SK-N-MC (cell line): ENCODE measurements around the gene RPS19.

Source experiments
- DNase-seq: peaks from one replicate; pipeline ENCODE4 v3.0.0-alpha.2; 2011; ENCODE audit warnings: low read depth, low spot score
- H3K27ac ChIP-seq: fragments of 200-600 bp; sonication (generic); 2 replicates; pipeline ENCODE4 v1.5.1; 2016; ENCODE audit warnings: mixed run types
- H3K36me3 ChIP-seq: fragments of 200-600 bp; sonication (generic); 2 replicates; pipeline ENCODE4 v1.6.1; 2017; ENCODE audit warnings: antibody characterized with exemption, low read length, mixed read lengths; ENCODE audit not compliant: insufficient read depth
- H3K4me3 ChIP-seq: fragments of 200-600 bp; sonication (generic); 2 replicates; pipeline ENCODE4 v1.5.1; 2016
- H3K9ac ChIP-seq: fragments of 200-600 bp; sonication (generic); 2 replicates; pipeline ENCODE4 v1.8.0; 2017; ENCODE audit warnings: mixed run types, mixed read lengths; ENCODE audit not compliant: insufficient read length
- H3K9me3 ChIP-seq: fragments of 200-600 bp; sonication (generic); 2 replicates; pipeline ENCODE4 v1.6.1; 2017; ENCODE audit warnings: low read depth, mild to moderate bottlenecking, antibody characterized with exemption, low read length, moderate library complexity, mixed read lengths
- EZH2 ChIP-seq: fragments of 200-600 bp; sonication (generic); IDR thresholded peaks from one replicate; pipeline ENCODE4 v1.6.1; 2017; ENCODE audit warnings: antibody characterized with exemption
- FOXP2 ChIP-seq: optimal IDR thresholded peaks from 2 replicates; pipeline ENCODE3; 2011; ENCODE audit warnings: mild to moderate bottlenecking, moderate library complexity; ENCODE audit not compliant: insufficient read depth; ENCODE audit errors: extremely low read length, control extremely low read depth
- POLR2AphosphoS5 ChIP-seq: IDR thresholded peaks from 2 replicates; pipeline ENCODE4 v1.6.1; 2012; ENCODE audit warnings: mild to moderate bottlenecking, low read depth, low read length, borderline replicate concordance

RPS19 gene

DNA sequence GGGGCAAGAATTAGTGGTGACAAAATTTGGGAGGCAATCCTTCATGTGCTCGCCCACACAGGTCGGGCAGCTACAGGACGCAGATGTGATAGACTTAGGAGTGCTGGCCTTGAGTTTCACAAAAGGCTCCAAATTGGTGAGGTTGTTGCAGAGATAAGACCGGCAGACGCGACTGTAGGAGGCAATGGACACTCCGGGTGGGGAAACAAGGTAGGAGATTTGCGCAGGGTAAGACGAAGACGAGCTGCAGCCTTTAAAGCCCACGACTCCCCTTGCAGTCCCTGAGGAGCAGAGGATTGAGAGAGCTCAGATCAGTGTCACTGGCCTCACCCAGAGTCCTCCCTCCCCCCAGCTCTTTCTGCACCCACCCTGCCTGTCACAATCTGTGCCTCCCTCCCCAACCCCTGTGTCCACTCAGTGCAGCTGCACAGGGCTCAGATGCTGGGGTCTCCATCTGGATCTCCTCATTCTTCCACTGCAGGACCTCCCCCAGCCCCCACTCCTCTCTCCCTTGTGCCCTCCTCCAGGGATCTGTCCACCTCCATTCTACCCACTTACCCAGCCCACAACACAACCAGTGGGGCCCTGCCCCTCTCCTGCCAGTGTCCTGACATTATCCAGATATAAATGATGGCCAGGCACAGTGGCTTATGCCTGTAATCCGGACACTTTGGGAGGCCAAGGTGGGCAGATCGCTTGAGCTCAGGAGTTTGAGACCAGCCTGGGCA is 21.9 kb upstream of the RPS19 start:
- H3K4me3 ChIP-seq, result no peak overlapping the region
- H3K9ac ChIP-seq, result no peak overlapping the region
- H3K36me3 ChIP-seq, result no peaks in the 10 kb centered on the region
- no peaks in the 10 kb centered on the region for H3K9me3 ChIP-seq
- DNase-seq, result no peak
- no peak overlapping the region for H3K27ac ChIP-seq
- no peak for TF ChIP-seq FOXP2
- TF ChIP-seq POLR2AphosphoS5, result no peak
- no peak for TF ChIP-seq EZH2

DNA sequence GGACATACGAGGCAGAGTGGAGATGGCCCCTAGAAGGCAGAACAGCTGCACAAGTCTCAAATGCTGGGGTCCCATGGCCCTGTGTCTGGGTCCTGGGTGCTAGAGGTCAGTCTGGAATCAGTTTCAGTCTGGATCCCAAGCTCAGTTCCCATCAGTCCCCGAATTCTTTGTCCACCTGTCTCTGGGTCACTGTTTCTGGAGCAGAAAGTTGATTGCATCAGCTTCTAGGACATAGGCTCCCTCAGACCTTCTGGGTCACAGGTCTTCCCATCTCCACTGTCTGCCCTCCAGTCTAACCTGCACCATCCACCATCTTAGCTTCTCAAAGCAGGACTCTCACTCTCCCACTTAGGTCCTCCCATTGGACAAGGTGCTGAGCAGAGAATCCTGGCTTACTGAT is 20.8 kb upstream of the RPS19 start:
- H3K9me3 ChIP-seq, result no peaks in the 10 kb centered on the region
- no peak overlapping the region for H3K27ac ChIP-seq
- no peak for TF ChIP-seq POLR2AphosphoS5
- H3K9ac ChIP-seq, result no peak overlapping the region
- no peaks in the 10 kb centered on the region for H3K36me3 ChIP-seq
- no peak overlapping the region for H3K4me3 ChIP-seq
- no peak for DNase-seq

DNA sequence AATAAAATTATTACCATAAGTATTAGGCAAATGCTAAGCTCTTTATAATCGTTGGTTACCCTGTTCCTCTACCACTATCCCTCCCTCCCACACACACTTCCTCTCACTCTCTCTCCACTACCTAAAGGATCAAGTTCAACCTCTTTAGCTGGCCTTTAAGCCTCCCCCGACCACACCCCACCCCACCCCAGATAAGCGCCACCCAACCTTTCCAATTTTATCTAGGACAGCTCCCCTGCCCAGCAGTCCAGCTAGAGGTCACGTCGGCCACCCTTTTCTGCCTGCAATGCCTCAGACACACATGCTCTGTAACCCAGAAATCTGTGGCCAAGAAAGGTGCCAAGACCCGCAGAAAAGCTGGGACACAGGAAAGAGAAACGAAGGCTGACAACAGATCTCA is 16.7 kb upstream of the RPS19 start:
- no peaks in the 10 kb centered on the region for H3K36me3 ChIP-seq
- H3K4me3 ChIP-seq, result no peak overlapping the region
- no peak for DNase-seq
- H3K9ac ChIP-seq, result no peak overlapping the region
- H3K9me3 ChIP-seq, result no peaks in the 10 kb centered on the region
- no peak overlapping the region for H3K27ac ChIP-seq
- TF ChIP-seq FOXP2 (no peak), POLR2AphosphoS5 (no peak), EZH2 (no peak)

DNA sequence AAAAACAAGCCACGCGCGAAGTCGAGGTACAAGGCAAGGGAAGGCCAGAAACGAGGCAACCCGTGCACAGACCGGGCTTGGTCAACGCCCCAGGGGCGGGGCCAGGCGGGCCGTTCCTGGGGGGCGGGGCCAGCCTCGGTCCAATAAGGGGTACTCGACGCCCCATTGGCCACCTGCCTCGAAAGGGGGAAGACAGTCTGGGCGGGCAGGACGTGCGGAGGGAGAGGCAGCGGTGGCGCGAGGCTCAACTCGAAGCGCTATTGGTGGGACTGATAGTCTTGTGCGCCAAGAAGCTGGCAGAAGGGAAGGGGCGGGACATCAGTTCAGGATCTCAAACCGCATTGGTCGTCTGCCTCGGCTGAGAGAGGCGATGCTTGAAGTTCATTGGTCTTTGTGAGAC is 15.5 kb upstream of the RPS19 start, which contains the start of gene LYPD4:
LYPD4 (minus strand) TSS at position 83 of the 400 bp plus-strand sequence. CDS start 5,398 bp downstream, outside the sequence.
- Histone ChIP-seq H3K9ac (no peak within 1 kb of the TSS), H3K27ac (no peak within 1 kb of the TSS), H3K9me3 (no peaks in the 10 kb centered on the region), H3K4me3 (no peak within 1 kb of the TSS), H3K36me3 (no peaks in the 10 kb centered on the region)
- TF ChIP-seq FOXP2 (no peak), POLR2AphosphoS5 (no peak), EZH2 (no peak)
- DNase-seq, result no peak

DNA sequence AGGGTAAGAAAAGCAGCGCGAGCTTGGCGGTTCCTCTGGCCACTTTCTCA is 15.2 kb upstream of the RPS19 start, which contains the start of gene DMRTC2:
DMRTC2 (plus strand) TSS at position 42 of the 50 bp plus-strand sequence. CDS start 2,387 bp downstream, outside the sequence.
- Histone ChIP-seq H3K36me3 (no peaks in the 10 kb centered on the region), H3K9me3 (no peaks in the 10 kb centered on the region), H3K4me3 (no peak within 1 kb of the TSS), H3K27ac (no peak within 1 kb of the TSS), H3K9ac (no peak within 1 kb of the TSS)
- TF ChIP-seq POLR2AphosphoS5 (no peak), EZH2 (no peak), FOXP2 (no peak)
- DNase-seq, result no peak

DNA sequence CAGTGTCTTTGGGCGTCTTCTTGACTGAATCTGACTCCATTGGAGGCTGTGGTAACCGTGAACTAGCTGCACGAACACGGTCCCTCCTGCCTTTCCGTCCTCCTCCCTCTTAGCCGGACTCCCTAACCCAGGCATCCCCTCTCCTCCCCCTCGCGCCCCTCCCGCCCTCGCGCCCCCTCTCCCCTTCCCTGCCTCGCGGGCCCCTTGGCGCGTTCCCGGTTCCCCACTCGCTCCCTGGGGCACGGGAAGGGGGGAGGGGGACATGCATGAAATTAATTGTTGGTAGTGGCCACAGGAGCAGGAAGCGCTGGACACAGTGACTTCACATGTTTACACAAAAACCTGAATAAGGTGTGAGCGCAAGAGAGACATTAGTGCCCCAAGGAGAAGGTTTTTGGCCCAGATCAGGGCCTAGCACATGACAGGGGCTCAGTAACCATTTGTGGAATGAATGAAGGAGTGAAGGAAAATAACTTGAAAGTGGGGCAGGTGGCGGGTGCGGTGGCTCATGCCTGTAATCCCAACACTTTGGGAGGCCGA is 14.9 kb upstream of the RPS19 start:
- H3K27ac ChIP-seq, result no peak overlapping the region
- no peak for TF ChIP-seq EZH2
- no peak for TF ChIP-seq FOXP2
- no peak for DNase-seq
- no peak overlapping the region for H3K4me3 ChIP-seq
- no peak overlapping the region for H3K9ac ChIP-seq
- no peaks in the 10 kb centered on the region for H3K9me3 ChIP-seq
- no peaks in the 10 kb centered on the region for H3K36me3 ChIP-seq

DNA sequence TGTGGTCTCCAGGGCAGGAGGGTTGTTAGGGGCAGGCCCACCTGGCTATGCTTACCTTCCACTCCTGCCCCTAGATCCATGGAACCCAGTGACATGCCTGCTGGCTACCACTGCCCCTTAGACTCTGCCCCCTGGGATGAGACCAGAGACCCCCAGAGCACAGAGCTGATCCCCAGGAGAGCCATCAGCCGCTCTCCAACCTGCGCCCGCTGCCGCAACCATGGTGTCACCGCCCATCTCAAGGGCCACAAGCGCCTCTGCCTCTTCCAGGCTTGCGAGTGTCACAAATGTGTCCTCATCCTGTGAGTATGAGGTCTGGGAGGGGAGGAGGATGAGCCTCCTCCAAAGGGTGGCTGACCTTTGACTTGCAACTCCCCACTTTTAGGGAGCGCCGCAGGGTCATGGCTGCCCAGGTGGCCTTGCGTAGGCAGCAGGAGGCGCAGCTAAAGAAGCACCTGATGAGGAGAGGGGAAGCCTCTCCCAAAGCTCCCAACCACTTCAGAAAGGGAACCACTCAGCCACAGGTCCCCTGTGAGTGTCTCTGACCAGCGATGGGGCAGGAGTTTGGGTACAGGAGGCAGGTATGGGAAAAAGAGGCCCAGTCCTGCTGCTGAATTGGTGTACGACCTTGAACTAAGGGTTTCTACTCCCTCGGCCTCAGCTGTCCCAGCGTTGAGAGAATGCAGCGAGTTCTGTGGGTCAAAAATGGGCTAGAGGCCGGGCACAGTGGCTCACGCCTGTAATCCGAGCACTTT is 12.5 kb upstream of the RPS19 start:
- no peak for TF ChIP-seq FOXP2
- no peak for TF ChIP-seq EZH2
- TF ChIP-seq POLR2AphosphoS5, result no peak
- no peaks in the 10 kb centered on the region for H3K9me3 ChIP-seq
- no peak overlapping the region for H3K4me3 ChIP-seq
- H3K27ac ChIP-seq, result no peak overlapping the region
- no peak for DNase-seq
- H3K36me3 ChIP-seq, result no peaks in the 10 kb centered on the region
- H3K9ac ChIP-seq, result no peak overlapping the region

DNA sequence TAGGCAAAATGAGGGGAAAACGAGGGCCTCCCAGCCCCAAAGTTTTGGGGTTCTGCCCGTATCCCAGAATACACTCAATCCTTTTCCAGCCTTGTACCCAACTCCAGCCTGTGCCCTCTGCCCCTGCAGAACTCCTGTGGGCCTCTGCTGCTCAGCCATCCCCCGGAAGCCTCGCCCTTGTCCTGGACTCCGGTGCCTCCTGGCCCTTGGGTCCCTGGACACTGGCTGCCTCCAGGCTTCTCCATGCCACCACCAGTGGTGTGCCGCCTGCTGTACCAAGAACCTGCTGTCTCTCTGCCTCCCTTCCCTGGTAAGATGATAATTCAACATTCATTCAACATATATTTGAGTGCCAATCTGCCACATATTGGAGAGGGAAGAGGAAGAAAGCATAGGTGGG is 11.4 kb upstream of the RPS19 start:
- no peaks in the 10 kb centered on the region for H3K9me3 ChIP-seq
- no peak overlapping the region for H3K4me3 ChIP-seq
- H3K27ac ChIP-seq, result no peak overlapping the region
- no peak for DNase-seq
- no peaks in the 10 kb centered on the region for H3K36me3 ChIP-seq
- H3K9ac ChIP-seq, result no peak overlapping the region
- TF ChIP-seq POLR2AphosphoS5, result no peak
- TF ChIP-seq FOXP2, result no peak
- no peak for TF ChIP-seq EZH2

DNA sequence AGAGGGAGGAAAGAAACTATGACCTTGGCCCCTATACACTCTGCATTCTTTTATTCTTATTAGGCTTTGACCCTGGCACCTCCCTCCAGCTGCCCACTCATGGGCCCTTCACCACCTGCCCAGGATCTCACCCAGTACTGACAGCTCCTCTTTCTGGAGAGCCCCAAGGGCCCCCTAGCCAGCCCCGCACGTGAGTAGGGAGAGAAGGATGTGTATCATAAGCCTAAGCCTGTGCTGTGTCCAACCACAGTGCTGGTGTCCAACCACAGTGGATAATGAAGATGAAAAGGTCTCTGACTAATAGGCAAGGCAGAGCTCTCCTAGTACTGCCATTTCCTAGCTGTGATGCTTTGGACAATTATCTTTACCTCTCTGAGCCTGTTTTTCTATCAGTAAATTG is 11.0 kb upstream of the RPS19 start:
- H3K36me3 ChIP-seq, result no peaks in the 10 kb centered on the region
- no peak overlapping the region for H3K9ac ChIP-seq
- H3K9me3 ChIP-seq, result no peaks in the 10 kb centered on the region
- H3K4me3 ChIP-seq, result no peak overlapping the region
- no peak overlapping the region for H3K27ac ChIP-seq
- DNase-seq, result no peak
- no peak for TF ChIP-seq EZH2
- no peak for TF ChIP-seq FOXP2
- no peak for TF ChIP-seq POLR2AphosphoS5
